ENCODE results near the gene ADPRHL1.

Gene ADPRHL1

GRCh38 chr13:113422807-113423519 is 30.3 kb downstream of the ADPRHL1 start:
- TF ChIP-seq ZBTB7A (IDR thresholded peaks at IDR 0.05; ENCODE audit: low read depth) (no peak), TCF12 (IDR thresholded peaks at IDR 0.05; ENCODE audit: low read depth) (no peak), EGR1 (IDR thresholded peaks at IDR 0.05) (no peak), CREB1 (IDR thresholded peaks at IDR 0.05; ENCODE audit: low read depth) (no peak), MAX (IDR thresholded peaks at IDR 0.05) (no peak), EP300 (IDR thresholded peaks at IDR 0.05; ENCODE audit: borderline replicate concordance) (no peak)
- TF ChIP-seq, protein P1, sequence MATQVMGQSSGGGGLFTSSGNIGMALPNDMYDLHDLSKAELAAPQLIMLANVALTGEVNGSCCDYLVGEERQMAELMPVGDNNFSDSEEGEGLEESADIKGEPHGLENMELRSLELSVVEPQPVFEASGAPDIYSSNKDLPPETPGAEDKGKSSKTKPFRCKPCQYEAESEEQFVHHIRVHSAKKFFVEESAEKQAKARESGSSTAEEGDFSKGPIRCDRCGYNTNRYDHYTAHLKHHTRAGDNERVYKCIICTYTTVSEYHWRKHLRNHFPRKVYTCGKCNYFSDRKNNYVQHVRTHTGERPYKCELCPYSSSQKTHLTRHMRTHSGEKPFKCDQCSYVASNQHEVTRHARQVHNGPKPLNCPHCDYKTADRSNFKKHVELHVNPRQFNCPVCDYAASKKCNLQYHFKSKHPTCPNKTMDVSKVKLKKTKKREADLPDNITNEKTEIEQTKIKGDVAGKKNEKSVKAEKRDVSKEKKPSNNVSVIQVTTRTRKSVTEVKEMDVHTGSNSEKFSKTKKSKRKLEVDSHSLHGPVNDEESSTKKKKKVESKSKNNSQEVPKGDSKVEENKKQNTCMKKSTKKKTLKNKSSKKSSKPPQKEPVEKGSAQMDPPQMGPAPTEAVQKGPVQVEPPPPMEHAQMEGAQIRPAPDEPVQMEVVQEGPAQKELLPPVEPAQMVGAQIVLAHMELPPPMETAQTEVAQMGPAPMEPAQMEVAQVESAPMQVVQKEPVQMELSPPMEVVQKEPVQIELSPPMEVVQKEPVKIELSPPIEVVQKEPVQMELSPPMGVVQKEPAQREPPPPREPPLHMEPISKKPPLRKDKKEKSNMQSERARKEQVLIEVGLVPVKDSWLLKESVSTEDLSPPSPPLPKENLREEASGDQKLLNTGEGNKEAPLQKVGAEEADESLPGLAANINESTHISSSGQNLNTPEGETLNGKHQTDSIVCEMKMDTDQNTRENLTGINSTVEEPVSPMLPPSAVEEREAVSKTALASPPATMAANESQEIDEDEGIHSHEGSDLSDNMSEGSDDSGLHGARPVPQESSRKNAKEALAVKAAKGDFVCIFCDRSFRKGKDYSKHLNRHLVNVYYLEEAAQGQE (IDR thresholded peaks at IDR 0.05; ENCODE audit: low read depth) = no peak
- TF ChIP-seq, protein P2, sequence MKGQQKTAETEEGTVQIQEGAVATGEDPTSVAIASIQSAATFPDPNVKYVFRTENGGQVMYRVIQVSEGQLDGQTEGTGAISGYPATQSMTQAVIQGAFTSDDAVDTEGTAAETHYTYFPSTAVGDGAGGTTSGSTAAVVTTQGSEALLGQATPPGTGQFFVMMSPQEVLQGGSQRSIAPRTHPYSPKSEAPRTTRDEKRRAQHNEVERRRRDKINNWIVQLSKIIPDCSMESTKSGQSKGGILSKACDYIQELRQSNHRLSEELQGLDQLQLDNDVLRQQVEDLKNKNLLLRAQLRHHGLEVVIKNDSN (IDR thresholded peaks at IDR 0.05) = no peak

DNA sequence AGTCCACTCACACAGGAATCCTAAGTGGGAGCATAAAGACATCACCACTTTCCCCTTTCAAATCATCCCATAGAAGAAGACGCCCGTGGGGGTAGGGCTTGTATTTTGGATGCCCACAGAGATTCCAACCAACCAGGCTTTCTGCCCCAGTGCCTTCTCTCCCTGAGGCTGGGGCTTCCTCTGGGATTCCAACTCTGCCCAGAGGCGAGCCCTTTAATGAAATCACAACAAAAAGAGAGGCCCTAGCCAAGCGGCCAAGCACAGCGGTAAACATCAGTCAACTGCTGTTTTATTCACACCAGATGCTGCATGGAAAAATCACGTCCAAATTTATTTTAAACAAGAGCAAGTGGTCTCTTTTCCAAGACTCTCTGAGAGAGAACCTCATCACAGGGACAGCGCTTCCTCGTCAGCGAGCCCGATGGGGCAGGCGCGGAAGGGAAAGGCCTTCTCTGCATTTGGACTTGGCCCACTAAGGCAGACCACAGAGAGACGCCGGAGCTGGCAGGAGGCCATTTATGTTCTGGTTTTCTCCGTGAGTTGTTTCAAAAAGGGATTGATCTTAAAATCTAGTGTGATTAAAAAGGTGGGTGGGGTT is 31.5 kb downstream of the ADPRHL1 start:
- TF ChIP-seq TAF1 (IDR thresholded peaks at IDR 0.05; ENCODE audit: low read depth) = no peak
- TF ChIP-seq EP300 (IDR thresholded peaks at IDR 0.05; ENCODE audit: borderline replicate concordance) = no peak
- no peak for TF ChIP-seq RAD21 (IDR thresholded peaks at IDR 0.05; ENCODE audit: low read depth)
- TF ChIP-seq, protein P2 (IDR thresholded peaks at IDR 0.05) = no peak
- TF ChIP-seq CREB1 (IDR thresholded peaks at IDR 0.05; ENCODE audit: low read depth) = no peak
- no peak for TF ChIP-seq CEBPB (IDR thresholded peaks at IDR 0.05)
- TF ChIP-seq MAX (IDR thresholded peaks at IDR 0.05) = no peak
- TF ChIP-seq ZBTB7A (IDR thresholded peaks at IDR 0.05; ENCODE audit: low read depth) = no peak
- no peak for TF ChIP-seq FOXM1 (IDR thresholded peaks at IDR 0.05; ENCODE audit: borderline replicate concordance, low read depth)
- TF ChIP-seq, protein P1 (IDR thresholded peaks at IDR 0.05; ENCODE audit: low read depth) = no peak
- no peak for TF ChIP-seq NFIC (IDR thresholded peaks at IDR 0.05)
- TF ChIP-seq TEAD4 (IDR thresholded peaks at IDR 0.05) = no peak

GRCh38 chr13:113420833-113421600 is 32.3 kb downstream of the ADPRHL1 start:
- no peak for TF ChIP-seq NFIC (IDR thresholded peaks at IDR 0.05)

GRCh38 chr13:113420232-113420631 is 33.1 kb downstream of the ADPRHL1 start:
- TF ChIP-seq TCF12 (IDR thresholded peaks at IDR 0.05; ENCODE audit: low read depth) = no peak
- no peak for TF ChIP-seq EGR1 (IDR thresholded peaks at IDR 0.05)
- no peak for TF ChIP-seq TEAD4 (IDR thresholded peaks at IDR 0.05)
- no peak for TF ChIP-seq CEBPB (IDR thresholded peaks at IDR 0.05)
- no peak for TF ChIP-seq RAD21 (IDR thresholded peaks at IDR 0.05; ENCODE audit: low read depth)
- no peak for TF ChIP-seq NFIC (IDR thresholded peaks at IDR 0.05)
- TF ChIP-seq, protein P1 (IDR thresholded peaks at IDR 0.05; ENCODE audit: low read depth) = no peak
- no peak for TF ChIP-seq FOXM1 (IDR thresholded peaks at IDR 0.05; ENCODE audit: borderline replicate concordance, low read depth)
- TF ChIP-seq EP300 (IDR thresholded peaks at IDR 0.05; ENCODE audit: borderline replicate concordance) = no peak
- TF ChIP-seq YY1 (IDR thresholded peaks at IDR 0.05; ENCODE audit: low read depth) = no peak
- TF ChIP-seq CREB1 (IDR thresholded peaks at IDR 0.05; ENCODE audit: low read depth) = no peak
- TF ChIP-seq, protein P2 (IDR thresholded peaks at IDR 0.05) = no peak
- no peak for TF ChIP-seq MAX (IDR thresholded peaks at IDR 0.05)
- TF ChIP-seq ZBTB7A (IDR thresholded peaks at IDR 0.05; ENCODE audit: low read depth) = no peak
- TF ChIP-seq TAF1 (IDR thresholded peaks at IDR 0.05; ENCODE audit: low read depth) = no peak
